Heart left ventricle (tissue), 16 donors: ENCODE data around the gene LRP5. TPM values are rescaled to one million over a fixed set of nuclear protein-coding genes. Genes with fewer than 3 reads are reported as not detected.

Experiments
- ATAC-seq, 4 donors: fragments of 200-7000 bp; cut with Tn5 transposase; one replicate each; pipeline ENCODE4 v1.9.1; 2020 to 2022; ENCODE audit warnings: moderate library complexity in 4 of 4, mild to moderate bottlenecking in 3 of 4, moderate number of reproducible peaks in 1 of 4
- DNase-seq, 5 donors: peaks; one replicate each; pipeline ENCODE4 v3.0.0-alpha.2; 2020
- H3K27ac ChIP-seq, 12 donors: fragments of 200-600 bp; sonication (generic) in 4 of 12; one replicate each; pipeline versions ENCODE4 v1.5.0 to v1.8.0; 2016 to 2022; ENCODE audit warnings: mild to moderate bottlenecking in 2 of 12
- H3K27me3 ChIP-seq, 9 donors: fragments of 200-600 bp; sonication (generic) in 2 of 9; one replicate each; pipeline versions ENCODE4 v1.5.1 to v1.8.0; 2016 to 2022; ENCODE audit warnings: mild to moderate bottlenecking in 3 of 9
- H3K36me3 ChIP-seq, 9 donors: fragments of 200-600 bp; sonication (generic) in 2 of 9; one replicate each; pipeline versions ENCODE4 v1.5.0 to v1.8.0; 2018 to 2022; ENCODE audit warnings: mild to moderate bottlenecking in 2 of 9
- H3K4me1 ChIP-seq, 12 donors: fragments of 200-600 bp; sonication (generic) in 4 of 12; one replicate each; pipeline versions ENCODE4 v1.5.0 to v1.8.0; 2016 to 2022; ENCODE audit warnings: mild to moderate bottlenecking in 3 of 12
- H3K4me3 ChIP-seq, 12 donors: fragments of 200-600 bp; sonication (generic) in 4 of 12; one replicate each; pipeline versions ENCODE4 v1.5.0 to v1.8.0; 2017 to 2022; ENCODE audit warnings: mild to moderate bottlenecking in 9 of 12, moderate library complexity in 4 of 12
- H3K9me3 ChIP-seq, 12 donors: fragments of 200-600 bp; sonication (generic) in 4 of 12; one replicate each; pipeline versions ENCODE4 v1.5.0 to v1.8.0; 2016 to 2022; ENCODE audit warnings: mild to moderate bottlenecking in 1 of 12
- CTCF ChIP-seq, 12 donors: fragments of 200-600 bp; sonication (generic) in 4 of 12; IDR thresholded peaks; one replicate each; pipeline versions ENCODE4 v1.5.0 to v1.8.0; 2018 to 2022; ENCODE audit warnings: antibody characterized with exemption in 12 of 12, mild to moderate bottlenecking in 5 of 12
- POLR2A ChIP-seq, 2 donors: fragments of 450-650 bp; IDR thresholded peaks; one replicate each; pipeline ENCODE4 v1.6.1; 2017; ENCODE audit warnings: antibody characterized with exemption in 2 of 2, mild to moderate bottlenecking in 2 of 2, moderate library complexity in 2 of 2
- WGBS, 4 donors: extraction: QIAGEN DNeasy Blood & Tissue Kit in 2 of 4; methylation state at CpG; one replicate each; pipeline versions ENCODE4 v1.1.5 to v1.1.7; 2013 to 2018; 5-methylcytosine and 5-hydroxymethylcytosine counted together
- intact Hi-C, 10 donors: fragments of 100-400 bp; cut with DNase I; formaldehyde crosslinking; loops; one replicate each; pipeline versions ENCODE4 v1.11.1 to v1.14.2; 2022
- polyA plus RNA-seq, 2 donors: library from polyadenylated mRNA; stranded (reverse); fragments of 200-250 nt; gene quantifications; one replicate each; pipeline ENCODE4 v1.2.3, GENCODE V29; 2013
- total RNA-seq, 9 donors: library from RNA; depleted of rRNA in 2 of 9; stranded (reverse); fragments of >200 nt in 2 of 9; fragmentation: NEBNext Ultra II Directional in 3 of 9; extraction: Animal tissue kit (Norgen Biotek cat#: 25700) in 3 of 9; gene quantifications; one replicate each; pipeline versions ENCODE4 v1.1.0 to v1.2.4, GENCODE V29; 2016 to 2023
- donor health status: ischemic (EF 13 %, LVEDD 7.1; RV severe dilation, severe dysfunction).
- donor health status: healthy with polysubstance abuse.
- donor health status: DM: no; HTN: yes; CAD: no.
- donor health status: DM: no; HTN: no; CAD: no.
- donor health status: ischemic (EF 25% LVEDD 6.9; RV normal size, moderate dysfunction).
- donor health status: ischemic (EF 25% LVEDD 5.7; RV mildly dilated, moderate dysfunction).
- donor health status: healthy.
- donor health status: DM: yes; HTN: yes; CAD: no.
- donor health status: ischemic (EF 35%, LVEDD 5.7; RV mildly dilated, moderate dysfunction).
- donor health status: nonischemic (EF 11% LVEDD 7.7; RV severe dilation, severe dysfunction).
- donor health status: DM: yes; HTN: yes; CAD: no.
- donor health status: PGD.
- donor health status: ischemic (EF 29% LVEDD 5.4; RV normal size, mild dysfunction).
- donor health status: nonischemic (EF 23%, LVEDD 6.1; RV moderate dilation, normal function).

LRP5 gene
- total and polyA plus RNA-seq, 11 donors = 30.2 to 62.5 (median 39.8) TPM

GRCh38 chr11:68413591-68413999 lies 101.2 kb downstream of the LRP5 start:
- Histone ChIP-seq H3K27ac (peak overlapping the region in 4 of 12 donors; percentile 2 to 69 (median 26)), H3K36me3 (peaks cover 2 to 92% (median 64%) of the 10 kb centered on the region in 9 donors)
- ATAC-seq = peak in 2 of 4 donors; percentile 15 to 18

GRCh38 chr11:68414496-68415221 lies 102.3 kb downstream of the LRP5 start:
- H3K27me3 ChIP-seq = no peaks in the 10 kb centered on the region
- peak in 1 of 4 donors; percentile 26 for ATAC-seq
- H3K27ac ChIP-seq = no peak overlapping the region
- DNase-seq = no peak
- intact Hi-C loops = no loop called here
- peaks cover 0 to 20% (median 5%) of the 10 kb centered on the region in 12 donors for H3K4me1 ChIP-seq
- peaks cover 2 to 91% (median 66%) of the 10 kb centered on the region in 9 donors for H3K36me3 ChIP-seq
- TF ChIP-seq CTCF (IDR thresholded peaks at IDR 0.05) (no peak), POLR2A (IDR thresholded peaks at IDR 0.05) (no peak)
- no peaks in the 10 kb centered on the region for H3K9me3 ChIP-seq
- 77 to 80% (median 78%) methylated on average over 17 to 19 of the region's 19 CpGs for WGBS, 4 donors
- no peak overlapping the region for H3K4me3 ChIP-seq

More at GRCh38 chr11:68413591-68413999, 101.2 kb downstream of the LRP5 start:
- Histone ChIP-seq H3K4me3 (no peak overlapping the region), H3K4me1 (peaks cover 0 to 20% (median 5%) of the 10 kb centered on the region in 12 donors), H3K27me3 (no peaks in the 10 kb centered on the region), H3K9me3 (no peaks in the 10 kb centered on the region)
- 88 to 94% (median 91%) methylated on average over 11 to 27 of the region's 27 CpGs for WGBS, 4 donors
- no peak for DNase-seq
- intact Hi-C loops = no loop called here
- no peak for TF ChIP-seq POLR2A (IDR thresholded peaks at IDR 0.05)
- no peak for TF ChIP-seq CTCF (IDR thresholded peaks at IDR 0.05)

GRCh38 chr11:68416070-68416578 lies 103.7 kb downstream of the LRP5 start:
- WGBS, 4 donors = 92 to 97% (median 95%) methylated on average over 22 of the region's 22 CpGs
- intact Hi-C loops = no loop called here
- H3K9me3 ChIP-seq = no peaks in the 10 kb centered on the region

More at GRCh38 chr11:68416070-68416578, 103.7 kb downstream of the LRP5 start:
- Histone ChIP-seq H3K36me3 (peaks cover 0 to 91% (median 57%) of the 10 kb centered on the region in 9 donors), H3K27me3 (no peaks in the 10 kb centered on the region), H3K4me1 (peaks cover 0 to 20% (median 2%) of the 10 kb centered on the region in 12 donors), H3K4me3 (no peak overlapping the region), H3K27ac (no peak overlapping the region)
- no peak for ATAC-seq
- peak in 1 of 5 donors; percentile 22 for DNase-seq
- TF ChIP-seq POLR2A (IDR thresholded peaks at IDR 0.05) = no peak
- no peak for TF ChIP-seq CTCF (IDR thresholded peaks at IDR 0.05)
